ENCODE data around the gene NUDT4. TPM values are rescaled to one million over a fixed set of nuclear protein-coding genes. Genes with fewer than 3 reads are reported as not detected.

NUDT4 gene
- total and polyA plus RNA-seq, 9 of the 15 experiments (the other 6 are each of a cell fraction or from before 2014, with no cell fraction given), result 38.1 to 164 (median 99.2) TPM

- TF ChIP-seq AFF1 (IDR thresholded peaks at IDR 0.05; ENCODE audit: low read depth in 1 of 2, partially characterized antibody in 2 of 2) (no peak), MEF2D (tag; conservative IDR thresholded peaks at IDR 0.05; ENCODE audit: low read depth) (no peak), ZBTB49 (CRISPR knock-in tag; IDR thresholded peaks at IDR 0.05; ENCODE audit: borderline replicate concordance) (no peak), EZH2 (IDR thresholded peaks at IDR 0.05; ENCODE audit: borderline replicate concordance, low read depth, low read length) (no peak), CREBBP (IDR thresholded peaks at IDR 0.05; ENCODE audit: low read depth, low read length) (no peak), TCF7 (IDR thresholded peaks at IDR 0.05; ENCODE audit: borderline replicate concordance) (no peak), SAFB (IDR thresholded peaks at IDR 0.05; ENCODE audit: borderline replicate concordance, low read depth, low read length) (no peak), MEIS2 (IDR thresholded peaks at IDR 0.05; ENCODE audit: partially characterized antibody) (no peak), ZNF511 (CRISPR knock-in tag; IDR thresholded peaks at IDR 0.05) (no peak; the same call in 1 of the 2 replicates), ZFX (CRISPR knock-in tag; IDR thresholded peaks at IDR 0.05) (no peak), BRCA1 (IDR thresholded peaks at IDR 0.05) (no peak), BRCA1 (CRISPR knock-in tag; IDR thresholded peaks at IDR 0.05) (no peak), ZNF143 (CRISPR knock-in tag; IDR thresholded peaks at IDR 0.05) (no peak), DACH1 (IDR thresholded peaks at IDR 0.05; ENCODE audit: partially characterized antibody) (no peak)
Measured at GRCh38 chr12:93441081-93441616, 63.4 kb downstream of the NUDT4 start (continued).
